ENCODE data around the gene CACHD1. TPM values are rescaled to one million over a fixed set of nuclear protein-coding genes. Genes with fewer than 3 reads are reported as not detected.
A peak's percentile ranks its signal among the peaks of the same experiment; 100 is the strongest.

The CACHD1 gene
- total RNA-seq, 1 donor from 2014 or later, result 44.6 TPM

DNA sequence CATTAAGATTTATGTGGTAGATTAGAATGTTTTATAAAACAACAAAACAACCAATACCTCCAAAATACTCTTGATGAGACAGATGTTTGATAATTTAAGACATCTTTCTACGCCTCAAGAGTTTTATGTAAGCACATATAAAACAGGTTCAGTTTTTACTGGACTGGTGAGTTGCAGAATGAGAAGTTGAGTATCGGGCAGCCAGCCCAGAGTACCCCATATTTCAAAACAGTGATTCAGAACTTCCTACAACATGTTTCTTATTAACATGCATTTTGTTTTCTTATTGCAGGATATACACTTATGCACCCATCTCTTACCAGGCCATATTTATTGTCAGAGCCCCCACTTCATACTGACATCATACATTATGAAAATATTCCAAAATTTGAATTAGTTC is 183.5 kb downstream of the CACHD1 start:
- TF ChIP-seq, protein P1, sequence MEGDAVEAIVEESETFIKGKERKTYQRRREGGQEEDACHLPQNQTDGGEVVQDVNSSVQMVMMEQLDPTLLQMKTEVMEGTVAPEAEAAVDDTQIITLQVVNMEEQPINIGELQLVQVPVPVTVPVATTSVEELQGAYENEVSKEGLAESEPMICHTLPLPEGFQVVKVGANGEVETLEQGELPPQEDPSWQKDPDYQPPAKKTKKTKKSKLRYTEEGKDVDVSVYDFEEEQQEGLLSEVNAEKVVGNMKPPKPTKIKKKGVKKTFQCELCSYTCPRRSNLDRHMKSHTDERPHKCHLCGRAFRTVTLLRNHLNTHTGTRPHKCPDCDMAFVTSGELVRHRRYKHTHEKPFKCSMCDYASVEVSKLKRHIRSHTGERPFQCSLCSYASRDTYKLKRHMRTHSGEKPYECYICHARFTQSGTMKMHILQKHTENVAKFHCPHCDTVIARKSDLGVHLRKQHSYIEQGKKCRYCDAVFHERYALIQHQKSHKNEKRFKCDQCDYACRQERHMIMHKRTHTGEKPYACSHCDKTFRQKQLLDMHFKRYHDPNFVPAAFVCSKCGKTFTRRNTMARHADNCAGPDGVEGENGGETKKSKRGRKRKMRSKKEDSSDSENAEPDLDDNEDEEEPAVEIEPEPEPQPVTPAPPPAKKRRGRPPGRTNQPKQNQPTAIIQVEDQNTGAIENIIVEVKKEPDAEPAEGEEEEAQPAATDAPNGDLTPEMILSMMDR (conservative IDR thresholded peaks at IDR 0.05), result no peak
- no peaks in the 10 kb centered on the region for H3K27me3 Mint-ChIP-seq
- H3K4me3 Mint-ChIP-seq, result no peak overlapping the region
- H3K9me3 Mint-ChIP-seq, result no peaks in the 10 kb centered on the region
- DNase-seq (ENCODE audit: extremely low spot score, unreplicated experiment), result no peak
- peaks cover 41% of the 10 kb centered on the region for H3K36me3 Mint-ChIP-seq
- no peak overlapping the region for H3K27ac Mint-ChIP-seq
- H3K4me1 Mint-ChIP-seq (ENCODE audit: unreplicated experiment), result peaks cover 17% of the 10 kb centered on the region

DNA sequence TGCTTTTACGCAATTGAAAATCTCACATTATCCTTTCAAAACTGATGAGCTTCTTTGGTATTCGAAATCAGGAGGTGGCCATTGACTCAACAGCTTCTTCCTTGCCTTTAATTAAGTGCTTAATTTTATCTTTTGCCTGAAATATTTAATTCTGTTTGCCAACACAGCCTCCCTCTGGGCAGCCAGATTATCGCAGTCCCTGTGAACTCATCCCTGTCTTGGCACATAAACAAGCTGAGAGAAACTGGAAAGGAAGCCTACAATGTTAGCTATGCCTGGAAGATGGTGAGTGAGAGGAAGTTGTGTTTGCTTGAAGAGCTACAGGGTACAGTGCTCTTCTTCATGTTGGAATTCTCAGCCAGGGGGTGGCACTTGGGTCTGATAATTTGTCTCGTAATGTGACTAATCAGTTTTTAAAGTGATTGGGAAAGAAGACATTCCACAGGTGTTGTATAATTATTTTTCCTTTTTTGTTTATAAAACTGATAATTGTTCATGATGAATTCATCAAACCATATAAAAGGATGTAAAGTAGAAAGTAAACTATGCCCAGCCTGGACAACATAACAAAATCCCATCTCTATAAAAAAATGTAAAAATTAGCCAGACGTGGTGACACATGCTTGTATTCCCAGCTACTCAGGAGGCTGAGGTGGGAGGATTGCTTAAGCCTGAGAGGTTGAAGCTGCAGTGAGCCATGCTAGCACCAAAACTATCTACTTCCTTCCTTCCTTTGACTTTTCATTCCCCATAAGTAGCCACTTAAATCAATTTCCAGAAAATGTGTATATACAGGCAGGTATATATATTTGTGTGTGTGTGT is 184.8 kb downstream of the CACHD1 start:
- no peak overlapping the region for H3K27ac Mint-ChIP-seq
- H3K36me3 Mint-ChIP-seq, result peaks cover 43% of the 10 kb centered on the region
- no peak for DNase-seq (ENCODE audit: extremely low spot score, unreplicated experiment)
- H3K9me3 Mint-ChIP-seq, result no peaks in the 10 kb centered on the region
- peaks cover 23% of the 10 kb centered on the region for H3K4me1 Mint-ChIP-seq (ENCODE audit: unreplicated experiment)
- TF ChIP-seq, protein P1 (conservative IDR thresholded peaks at IDR 0.05), result no peak
- H3K4me3 Mint-ChIP-seq, result no peak overlapping the region
- no peaks in the 10 kb centered on the region for H3K27me3 Mint-ChIP-seq

DNA sequence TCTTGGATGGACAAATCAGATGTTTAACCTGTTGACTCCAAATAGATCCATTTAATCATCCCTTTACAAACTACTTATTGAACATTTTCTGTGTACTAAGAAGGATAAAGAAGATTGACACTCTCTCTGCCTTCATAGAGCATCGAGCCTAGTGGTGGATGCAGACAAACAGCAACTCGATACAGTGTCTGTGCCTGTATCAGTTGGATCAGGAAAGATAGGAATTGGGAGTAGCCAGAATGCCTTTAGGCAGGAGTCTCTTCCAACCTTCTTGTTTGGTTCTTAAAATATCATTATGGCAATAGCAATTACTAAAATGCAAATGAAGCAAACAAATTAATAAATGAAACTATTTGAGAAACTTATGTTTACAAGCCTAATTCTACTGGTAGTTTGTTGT is 185.9 kb downstream of the CACHD1 start:
- TF ChIP-seq, protein P1 (conservative IDR thresholded peaks at IDR 0.05), result no peak
- no peak for DNase-seq (ENCODE audit: extremely low spot score, unreplicated experiment)
- Mint-ChIP-seq H3K9me3 (no peaks in the 10 kb centered on the region), H3K27ac (no peak overlapping the region), H3K36me3 (peaks cover 42% of the 10 kb centered on the region), H3K27me3 (no peaks in the 10 kb centered on the region), H3K4me1 (ENCODE audit: unreplicated experiment) (peaks cover 21% of the 10 kb centered on the region), H3K4me3 (no peak overlapping the region)

DNA sequence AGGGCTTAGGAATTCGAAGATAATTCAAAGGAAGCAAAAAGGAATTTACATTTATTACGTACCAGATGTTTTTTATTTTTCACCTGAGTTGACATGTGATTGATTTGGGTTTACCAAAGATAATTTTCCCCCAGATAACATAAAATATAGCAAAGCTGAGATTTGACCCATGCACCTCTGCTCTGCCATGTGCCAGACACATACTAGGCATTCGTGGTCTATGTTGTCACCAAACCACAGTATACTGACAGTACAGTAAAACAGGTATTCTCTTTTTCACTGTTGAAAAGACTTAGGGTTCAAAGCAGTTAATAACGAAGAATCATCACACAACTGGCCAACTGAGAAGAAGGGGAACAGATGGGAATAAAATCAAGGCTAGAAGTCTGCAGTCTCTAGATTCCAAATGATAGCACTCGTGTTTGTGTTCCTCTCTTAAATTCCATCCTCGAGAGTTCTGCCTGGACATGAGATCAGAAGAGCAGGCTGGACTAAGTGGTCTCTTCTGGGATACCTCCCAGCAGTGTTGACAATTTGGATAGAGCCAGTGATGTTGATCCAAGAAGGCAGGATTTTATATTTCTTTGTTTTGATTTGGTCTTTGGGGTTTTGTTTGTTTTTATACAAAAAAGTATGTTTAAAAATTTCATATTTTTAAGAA is 189.7 kb downstream of the CACHD1 start:
- no peaks in the 10 kb centered on the region for H3K9me3 Mint-ChIP-seq
- no peak overlapping the region for H3K4me3 Mint-ChIP-seq
- peaks cover 22% of the 10 kb centered on the region for H3K4me1 Mint-ChIP-seq (ENCODE audit: unreplicated experiment)
- H3K27ac Mint-ChIP-seq, result no peak overlapping the region
- peaks cover 44% of the 10 kb centered on the region for H3K36me3 Mint-ChIP-seq
- no peaks in the 10 kb centered on the region for H3K27me3 Mint-ChIP-seq
- DNase-seq (ENCODE audit: extremely low spot score, unreplicated experiment), result no peak
- TF ChIP-seq, protein P1 (conservative IDR thresholded peaks at IDR 0.05), result no peak

DNA sequence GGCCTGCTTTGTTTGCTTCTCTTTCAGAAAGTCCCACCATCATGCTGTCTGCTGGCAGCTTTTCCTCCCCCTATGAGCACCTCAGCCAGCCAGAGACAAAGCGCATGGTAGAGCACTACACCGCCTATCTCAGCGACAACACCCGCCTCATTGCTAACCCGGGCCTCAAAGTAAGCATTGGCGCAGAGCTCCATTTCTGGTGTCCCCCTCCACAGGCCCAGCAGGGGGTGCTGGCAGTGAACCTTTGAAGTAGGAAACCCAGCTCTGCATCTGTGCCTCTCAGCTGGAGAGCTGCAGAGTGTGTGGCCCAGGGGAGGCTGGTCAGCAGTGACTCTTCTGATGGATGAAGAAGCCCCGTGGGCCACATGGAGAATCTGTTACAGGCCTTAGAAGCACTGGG is 193.7 kb downstream of the CACHD1 start:
- no peak overlapping the region for H3K4me3 Mint-ChIP-seq
- H3K9me3 Mint-ChIP-seq, result no peaks in the 10 kb centered on the region
- DNase-seq (ENCODE audit: extremely low spot score, unreplicated experiment), result no peak
- no peaks in the 10 kb centered on the region for H3K27me3 Mint-ChIP-seq
- peaks cover 21% of the 10 kb centered on the region for H3K4me1 Mint-ChIP-seq (ENCODE audit: unreplicated experiment)
- H3K27ac Mint-ChIP-seq, result peak overlapping the region; percentile 31
- TF ChIP-seq, protein P1 (conservative IDR thresholded peaks at IDR 0.05), result peak; percentile 67
- peaks cover 54% of the 10 kb centered on the region for H3K36me3 Mint-ChIP-seq
